H1 (cell line): Measurements from ENCODE around the gene GPR161. TPM values are rescaled to one million over a fixed set of nuclear protein-coding genes. Genes with fewer than 3 reads are reported as not detected.
A peak's percentile ranks its signal among the peaks of the same experiment; 100 is the strongest.

ENCODE experiments used
- CTCF ChIA-PET: fragments of 300-600 bp; sonication (Branson Sonifier 250); formaldehyde crosslinking; loops from one replicate; lab custom pipeline; 2021; ENCODE audit not compliant: partially characterized antibody; lab: Charles Lee
- POLR2A ChIA-PET: fragments of 300-600 bp; sonication (Branson Sonifier 250); formaldehyde crosslinking; loops from one replicate; lab custom pipeline; 2021; ENCODE audit warnings: inconsistent platforms; ENCODE audit not compliant: partially characterized antibody; lab: Charles Lee
- DNase-seq, 2 experiments: peaks; one replicate each; pipeline versions ENCODE4 v3.0.0 to v3.0.0-alpha.2; 2010 to 2022; ENCODE audit warnings: low spot score in 2 of 2, low read depth in 1 of 2, mixed read lengths in 1 of 2
- FAIRE-seq: peaks from 2 replicates; lab custom pipeline; 2011; peaks lifted over from hg19 to GRCh38; lab: Jason Lieb, UNC
- H2AFZ ChIP-seq: 2 replicates; pipeline ENCODE4 v1.8.1; 2012; ENCODE audit warnings: low read length, inconsistent platforms
- H2AK5ac ChIP-seq: 2 replicates; pipeline ENCODE4 v1.6.1; 2013; ENCODE audit warnings: low read depth, low read length
- H2BK120ac ChIP-seq: replicated peaks from 2 replicates; pipeline ENCODE3; 2013; ENCODE audit warnings: low read depth, low read length, inconsistent platforms
- H2BK12ac ChIP-seq: 2 replicates; pipeline ENCODE4 v1.6.1; 2013; ENCODE audit warnings: low read depth, low read length
- H2BK15ac ChIP-seq: 2 replicates; pipeline ENCODE4 v1.6.1; 2013; ENCODE audit warnings: low read length
- H2BK20ac ChIP-seq: 2 replicates; pipeline ENCODE4 v1.6.1; 2013; ENCODE audit warnings: low read length
- H2BK5ac ChIP-seq: 2 replicates; pipeline ENCODE4 v1.6.1; 2013; ENCODE audit warnings: low read depth, low read length
- H3K14ac ChIP-seq: 2 replicates; pipeline ENCODE4 v1.6.1; 2013; ENCODE audit warnings: inconsistent platforms; ENCODE audit not compliant: insufficient read length
- H3K18ac ChIP-seq: 2 replicates; pipeline ENCODE4 v1.6.1; 2013; ENCODE audit warnings: low read length; ENCODE audit errors: extremely low read depth
- H3K23ac ChIP-seq: 2 replicates; pipeline ENCODE4 v1.6.1; 2013; ENCODE audit warnings: inconsistent platforms; ENCODE audit not compliant: insufficient read length
- H3K23me2 ChIP-seq: 2 replicates; pipeline ENCODE4 v1.6.1; 2013; ENCODE audit warnings: low read depth, low read length
- H3K27ac ChIP-seq: 2 replicates; pipeline ENCODE4 v1.6.1; 2011; ENCODE audit warnings: low read depth, low read length, inconsistent platforms
- H3K27me3 ChIP-seq, 4 experiments: replicated peaks in 1 of 4; 1 replicate in 1 of 4; 2 replicates in 3 of 4; pipeline versions ENCODE4 v1.6.1 to v1.8.1; 2011 to 2013; ENCODE audit warnings: low read length in 3 of 4, mild to moderate bottlenecking in 3 of 4, inconsistent platforms in 2 of 4, mixed read lengths in 2 of 4, moderate library complexity in 1 of 4; ENCODE audit not compliant: control insufficient read depth in 3 of 4, insufficient read depth in 3 of 4; ENCODE audit errors: extremely low read depth in 1 of 4
- H3K36me3 ChIP-seq, 4 experiments: 2 replicates each; pipeline versions ENCODE4 v1.6.1 to v1.8.1; 2011 to 2013; ENCODE audit warnings: mild to moderate bottlenecking in 4 of 4, low read length in 3 of 4, moderate library complexity in 2 of 4, control low read depth in 1 of 4, inconsistent platforms in 1 of 4; ENCODE audit not compliant: insufficient read depth in 4 of 4, control insufficient read depth in 2 of 4
- H3K4ac ChIP-seq: replicated peaks from 2 replicates; pipeline ENCODE3; 2013; ENCODE audit warnings: low read length, low read depth, mixed read lengths, inconsistent platforms; ENCODE audit not compliant: insufficient read length
- H3K4me1 ChIP-seq, 4 experiments: replicated peaks in 1 of 4; 1 replicate in 1 of 4; 2 replicates in 3 of 4; pipeline versions ENCODE4 v1.6.1 to v1.8.1; 2011 to 2013; ENCODE audit warnings: low read length in 3 of 4, inconsistent platforms in 2 of 4, mixed read lengths in 1 of 4; ENCODE audit not compliant: insufficient read depth in 4 of 4, control insufficient read depth in 3 of 4
- H3K4me2 ChIP-seq, 2 experiments: 2 replicates each; pipeline versions ENCODE4 v1.6.1 to v1.8.1; 2011 to 2013; ENCODE audit warnings: low read depth in 2 of 2, low read length in 2 of 2, control low read depth in 1 of 2, inconsistent platforms in 1 of 2, mild to moderate bottlenecking in 1 of 2; ENCODE audit not compliant: insufficient read depth in 1 of 2
- H3K4me3 ChIP-seq, 4 experiments: fragments of 200-600, 300-600 bp in 1 of 4; sonication (generic), shearing (Covaris generic), sonication (Bioruptor Twin) in 1 of 4; 2 replicates each; pipeline versions ENCODE4 v1.5.1 to v1.8.1; 2011 to 2016; ENCODE audit warnings: low read length in 4 of 4, low read depth in 3 of 4, control low read depth in 2 of 4, inconsistent platforms in 2 of 4, mild to moderate bottlenecking in 2 of 4, mixed read lengths in 1 of 4, moderate library complexity in 1 of 4; ENCODE audit not compliant: insufficient read depth in 2 of 4; ENCODE audit errors: extremely low read depth in 1 of 4
- H3K56ac ChIP-seq: replicated peaks from 2 replicates; pipeline ENCODE3; 2013; ENCODE audit warnings: low read depth, mild to moderate bottlenecking, mixed read lengths, low read length, inconsistent platforms; ENCODE audit not compliant: insufficient read length
- H3K79me1 ChIP-seq: 2 replicates; pipeline ENCODE4 v1.6.1; 2013; ENCODE audit warnings: low read depth, low read length, control low read depth
- H3K79me2 ChIP-seq, 2 experiments: 2 replicates each; pipeline versions ENCODE4 v1.6.1 to v1.8.1; 2012 to 2013; ENCODE audit warnings: low read length in 2 of 2, mild to moderate bottlenecking in 2 of 2, inconsistent platforms in 1 of 2; ENCODE audit not compliant: insufficient read depth in 2 of 2, control insufficient read depth in 1 of 2
- H3K9ac ChIP-seq, 4 experiments: replicated peaks in 1 of 4; 1 replicate in 1 of 4; 2 replicates in 3 of 4; pipeline versions ENCODE4 v1.6.1 to v1.8.1; 2011 to 2013; ENCODE audit warnings: low read depth in 3 of 4, low read length in 3 of 4, control low read depth in 2 of 4, mild to moderate bottlenecking in 2 of 4, moderate library complexity in 2 of 4, inconsistent platforms in 1 of 4; ENCODE audit errors: extremely low read depth in 1 of 4
- H3K9me3 ChIP-seq, 2 experiments: 2 replicates each; pipeline versions ENCODE4 v1.6.1 to v1.8.1; 2012 to 2013; ENCODE audit warnings: mild to moderate bottlenecking in 2 of 2, moderate library complexity in 2 of 2, control low read depth in 1 of 2, inconsistent platforms in 1 of 2, low read depth in 1 of 2, low read length in 1 of 2, mixed read lengths in 1 of 2; ENCODE audit not compliant: insufficient read depth in 2 of 2
- H4K20me1 ChIP-seq, 2 experiments: replicated peaks in 1 of 2; 2 replicates each; pipeline versions ENCODE3 to v1.8.1; 2011 to 2013; ENCODE audit warnings: inconsistent platforms in 2 of 2, low read length in 2 of 2, mild to moderate bottlenecking in 1 of 2; ENCODE audit not compliant: insufficient read depth in 2 of 2, control insufficient read depth in 1 of 2
- H4K5ac ChIP-seq: 2 replicates; pipeline ENCODE4 v1.6.1; 2013; ENCODE audit warnings: low read length, low read depth, mixed read lengths, inconsistent platforms; ENCODE audit not compliant: insufficient read length
- H4K8ac ChIP-seq: 2 replicates; pipeline ENCODE4 v1.8.0; 2013; ENCODE audit warnings: mild to moderate bottlenecking, moderate library complexity, low read length, inconsistent platforms; ENCODE audit not compliant: insufficient read depth; ENCODE audit errors: extremely low read depth
- H4K91ac ChIP-seq: replicated peaks from 2 replicates; pipeline ENCODE3; 2013; ENCODE audit warnings: low read length, mixed read lengths, inconsistent platforms; ENCODE audit not compliant: insufficient read length
- EP300 ChIP-seq, 2 experiments: IDR thresholded peaks; 1 replicate in 1 of 2; 2 replicates in 1 of 2; pipeline ENCODE4 v1.6.1; 2011 to 2012; ENCODE audit warnings: low read depth in 2 of 2, low read length in 2 of 2, mild to moderate bottlenecking in 2 of 2, borderline replicate concordance in 1 of 2, inconsistent platforms in 1 of 2, moderate library complexity in 1 of 2
- EZH2 ChIP-seq: fragments of 200-600 bp; sonication (generic); IDR thresholded peaks from 2 replicates; pipeline ENCODE4 v1.7.1; 2012; ENCODE audit warnings: low read depth, mild to moderate bottlenecking, moderate library complexity, low read length, inconsistent platforms; ENCODE audit not compliant: severe bottlenecking
- HDAC2 ChIP-seq, 2 experiments: fragments of 300-600 bp in 1 of 2; sonication (generic) in 1 of 2; IDR thresholded peaks; 2 replicates each; pipeline ENCODE4 v1.6.1; 2011 to 2012; ENCODE audit warnings: low read depth in 2 of 2, low read length in 2 of 2, mild to moderate bottlenecking in 2 of 2, moderate library complexity in 2 of 2, borderline replicate concordance in 1 of 2, inconsistent platforms in 1 of 2
- JUN ChIP-seq: IDR thresholded peaks from 2 replicates; pipeline ENCODE4 v1.6.1; 2011; ENCODE audit warnings: low read depth, mild to moderate bottlenecking, improper control_type of control experiment, low read length
- POLR2AphosphoS5 ChIP-seq: IDR thresholded peaks from 2 replicates; pipeline ENCODE4 v1.6.1; 2011; ENCODE audit warnings: low read depth, low read length
- POU5F1 ChIP-seq: IDR thresholded peaks from 2 replicates; pipeline ENCODE4 v1.6.1; 2011; ENCODE audit warnings: low read depth, mild to moderate bottlenecking, low read length, moderate library complexity
- RFX5 ChIP-seq: IDR thresholded peaks from 2 replicates; pipeline ENCODE4 v1.6.1; 2011; ENCODE audit warnings: low read depth, low read length, improper control_type of control experiment, borderline replicate concordance
- RXRA ChIP-seq: IDR thresholded peaks from 2 replicates; pipeline ENCODE4 v1.6.1; 2011; ENCODE audit warnings: low read depth, mild to moderate bottlenecking, low read length, moderate library complexity; ENCODE audit not compliant: insufficient read depth
- SRF ChIP-seq: IDR thresholded peaks from 2 replicates; pipeline ENCODE4 v1.6.1; 2011; ENCODE audit warnings: mild to moderate bottlenecking, low read depth, low read length, moderate library complexity
- TCF12 ChIP-seq: IDR thresholded peaks from 2 replicates; pipeline ENCODE4 v1.6.1; 2011; ENCODE audit warnings: low read depth, mild to moderate bottlenecking, low read length
- YY1 ChIP-seq: IDR thresholded peaks from 2 replicates; pipeline ENCODE4 v1.6.1; 2011; ENCODE audit warnings: low read depth, mild to moderate bottlenecking, low read length
- WGBS, 2 experiments: shearing (Covaris generic) in 1 of 2; methylation state at CpG; one replicate each; pipeline versions ENCODE4 v1.1.6 to v1.1.7; 2013 to 2015; ENCODE audit warnings: low lambda C conversion rate in 2 of 2, mixed read lengths in 2 of 2, inconsistent platforms in 1 of 2, low coverage in 1 of 2, missing lambda C conversion rate in 1 of 2; ENCODE audit not compliant: insufficient replicate concordance in 2 of 2, insufficient coverage in 1 of 2, insufficient read length in 1 of 2; ENCODE audit errors: extremely low coverage in 1 of 2, missing lambda C conversion rate in 1 of 2; 5-methylcytosine and 5-hydroxymethylcytosine counted together
- polyA plus RNA-seq, 7 experiments: library from polyadenylated mRNA; depleted of rRNA in 3 of 7; stranded (reverse) in 5 of 7; unstranded in 2 of 7; fragments of >200 nt in 5 of 7; fragments of 200-250 nt in 2 of 7; gene quantifications; 1 replicate in 5 of 7; 2 replicates in 1 of 7; 4 replicates in 1 of 7; pipeline versions ENCODE4 v1.2.1 to v1.2.3, GENCODE V29; 2011 to 2013; ENCODE audit warnings: missing spikeins in 2 of 7, mixed read lengths in 2 of 7
- total RNA-seq: library from RNA; stranded (reverse); fragmentation: NEBNext Ultra II Directional; extraction: Animal tissue kit (Norgen Biotek cat#: 25700); gene quantifications from 2 replicates; pipeline ENCODE4 v1.2.1, GENCODE V29; 2021

The GPR161 gene
- total and polyA plus RNA-seq, 2 of the 8 experiments (the other 6 are each of a cell fraction or from before 2014, with no cell fraction given) = 13.7 to 16.8 TPM

- DNase-seq = peak in 1 of 2 experiments; percentile 30
- Histone ChIP-seq H3K79me2 (no peaks in the 10 kb centered on the region), H3K27ac (no peak overlapping the region), H3K36me3 (0 out of 8 replicates have a peak, but pooled peaks cover 0 to 2% (median 0%) of the 10 kb centered on the region in 4 experiments), H3K4ac (no peak overlapping the region), H2BK120ac (no peak overlapping the region), H2BK15ac (no peak overlapping the region), H3K14ac (no peak overlapping the region), H3K27me3 (no peaks in the 10 kb centered on the region), H3K9me3 (no peaks in the 10 kb centered on the region), H2AFZ (no peak overlapping the region), H4K91ac (no peak overlapping the region), H3K4me3 (no peak overlapping the region), H2BK12ac (no peak overlapping the region), H3K18ac (no peak overlapping the region), H3K4me2 (no peak overlapping the region), H2BK5ac (no peak overlapping the region), H3K23ac (no peak overlapping the region), H4K5ac (no peak overlapping the region), H3K23me2 (no peaks in the 10 kb centered on the region), H3K4me1 (peaks cover 0 to 3% (median 0%) of the 10 kb centered on the region in 4 experiments; a peak in 1 of 7 replicates), H3K9ac (no peak overlapping the region), H2BK20ac (no peak overlapping the region), H2AK5ac (no peak overlapping the region), H3K56ac (no peak overlapping the region), H3K79me1 (no peaks in the 10 kb centered on the region), H4K20me1 (peaks cover 0 to 3% of the 10 kb centered on the region in 2 experiments), H4K8ac (no peak overlapping the region)
- no peak for FAIRE-seq
- TF ChIP-seq EZH2 = no peak
- TF ChIP-seq JUN = no peak
- TF ChIP-seq TCF12 = no peak
- TF ChIP-seq HDAC2 (IDR thresholded peaks at IDR 0.05; ENCODE audit: borderline replicate concordance in 1 of 2, low read depth in 2 of 2, low read length in 2 of 2) = no peak
- no peak for TF ChIP-seq YY1
- TF ChIP-seq POLR2AphosphoS5 = no peak
- no peak for TF ChIP-seq RFX5
- TF ChIP-seq SRF = no peak
- TF ChIP-seq RXRA = no peak
- TF ChIP-seq POU5F1 = no peak
- no peak for TF ChIP-seq EP300 (IDR thresholded peaks at IDR 0.05; ENCODE audit: borderline replicate concordance in 1 of 2, low read depth in 2 of 2, low read length in 2 of 2)
- POLR2A ChIA-PET = interaction anchor here (1.2 to 1.8 kb wide), 2 partner anchors 7 to 10 kb away, joined by 3 to 4 read pairs; no protein-coding TSS in a partner anchor
- CTCF ChIA-PET = interaction anchor here (1.0 to 6.1 kb wide), 3 partner anchors 9 to 144 kb away, joined by 3 to 75 read pairs (median 20); no protein-coding TSS in a partner anchor
- WGBS, 2 experiments = 94% methylated on average over 7 of the region's 9 CpGs; no CpG with 5 or more reads in 1 of the 2 experiments
Measured at GRCh38 chr1:168091063-168091462, 45.7 kb downstream of the GPR161 start.
